H1 (cell line): ENCODE measurements around the gene COQ9. TPM values are rescaled to one million over a fixed set of nuclear protein-coding genes. Genes with fewer than 3 reads are reported as not detected.

Source experiments
- CTCF ChIA-PET: fragments of 300-600 bp; sonication (Branson Sonifier 250); formaldehyde crosslinking; loops from one replicate; lab custom pipeline; 2021; ENCODE audit not compliant: partially characterized antibody; lab: Charles Lee
- POLR2A ChIA-PET: fragments of 300-600 bp; sonication (Branson Sonifier 250); formaldehyde crosslinking; loops from one replicate; lab custom pipeline; 2021; ENCODE audit warnings: inconsistent platforms; ENCODE audit not compliant: partially characterized antibody; lab: Charles Lee
- DNase-seq, 2 experiments: peaks; one replicate each; pipeline versions ENCODE4 v3.0.0 to v3.0.0-alpha.2; 2010 to 2022; ENCODE audit warnings: low spot score in 2 of 2, low read depth in 1 of 2, mixed read lengths in 1 of 2
- FAIRE-seq: peaks from 2 replicates; lab custom pipeline; 2011; peaks lifted over from hg19 to GRCh38; lab: Jason Lieb, UNC
- H2AFZ ChIP-seq: 2 replicates; pipeline ENCODE4 v1.8.1; 2012; ENCODE audit warnings: low read length, inconsistent platforms
- H2AK5ac ChIP-seq: 2 replicates; pipeline ENCODE4 v1.6.1; 2013; ENCODE audit warnings: low read depth, low read length
- H2BK120ac ChIP-seq: replicated peaks from 2 replicates; pipeline ENCODE3; 2013; ENCODE audit warnings: low read depth, low read length, inconsistent platforms
- H2BK12ac ChIP-seq: 2 replicates; pipeline ENCODE4 v1.6.1; 2013; ENCODE audit warnings: low read depth, low read length
- H2BK15ac ChIP-seq: 2 replicates; pipeline ENCODE4 v1.6.1; 2013; ENCODE audit warnings: low read length
- H2BK20ac ChIP-seq: 2 replicates; pipeline ENCODE4 v1.6.1; 2013; ENCODE audit warnings: low read length
- H2BK5ac ChIP-seq: 2 replicates; pipeline ENCODE4 v1.6.1; 2013; ENCODE audit warnings: low read depth, low read length
- H3K14ac ChIP-seq: 2 replicates; pipeline ENCODE4 v1.6.1; 2013; ENCODE audit warnings: inconsistent platforms; ENCODE audit not compliant: insufficient read length
- H3K18ac ChIP-seq: 2 replicates; pipeline ENCODE4 v1.6.1; 2013; ENCODE audit warnings: low read length; ENCODE audit errors: extremely low read depth
- H3K23ac ChIP-seq: 2 replicates; pipeline ENCODE4 v1.6.1; 2013; ENCODE audit warnings: inconsistent platforms; ENCODE audit not compliant: insufficient read length
- H3K23me2 ChIP-seq: 2 replicates; pipeline ENCODE4 v1.6.1; 2013; ENCODE audit warnings: low read depth, low read length
- H3K27ac ChIP-seq: 2 replicates; pipeline ENCODE4 v1.6.1; 2011; ENCODE audit warnings: low read depth, low read length, inconsistent platforms
- H3K27me3 ChIP-seq, 4 experiments: replicated peaks in 1 of 4; 1 replicate in 1 of 4; 2 replicates in 3 of 4; pipeline versions ENCODE4 v1.6.1 to v1.8.1; 2011 to 2013; ENCODE audit warnings: low read length in 3 of 4, mild to moderate bottlenecking in 3 of 4, inconsistent platforms in 2 of 4, mixed read lengths in 2 of 4, moderate library complexity in 1 of 4; ENCODE audit not compliant: control insufficient read depth in 3 of 4, insufficient read depth in 3 of 4; ENCODE audit errors: extremely low read depth in 1 of 4
- H3K36me3 ChIP-seq, 4 experiments: 2 replicates each; pipeline versions ENCODE4 v1.6.1 to v1.8.1; 2011 to 2013; ENCODE audit warnings: mild to moderate bottlenecking in 4 of 4, low read length in 3 of 4, moderate library complexity in 2 of 4, control low read depth in 1 of 4, inconsistent platforms in 1 of 4; ENCODE audit not compliant: insufficient read depth in 4 of 4, control insufficient read depth in 2 of 4
- H3K4ac ChIP-seq: replicated peaks from 2 replicates; pipeline ENCODE3; 2013; ENCODE audit warnings: low read length, low read depth, mixed read lengths, inconsistent platforms; ENCODE audit not compliant: insufficient read length
- H3K4me1 ChIP-seq, 4 experiments: replicated peaks in 1 of 4; 1 replicate in 1 of 4; 2 replicates in 3 of 4; pipeline versions ENCODE4 v1.6.1 to v1.8.1; 2011 to 2013; ENCODE audit warnings: low read length in 3 of 4, inconsistent platforms in 2 of 4, mixed read lengths in 1 of 4; ENCODE audit not compliant: insufficient read depth in 4 of 4, control insufficient read depth in 3 of 4
- H3K4me2 ChIP-seq, 2 experiments: 2 replicates each; pipeline versions ENCODE4 v1.6.1 to v1.8.1; 2011 to 2013; ENCODE audit warnings: low read depth in 2 of 2, low read length in 2 of 2, control low read depth in 1 of 2, inconsistent platforms in 1 of 2, mild to moderate bottlenecking in 1 of 2; ENCODE audit not compliant: insufficient read depth in 1 of 2
- H3K4me3 ChIP-seq, 4 experiments: fragments of 200-600, 300-600 bp in 1 of 4; sonication (generic), shearing (Covaris generic), sonication (Bioruptor Twin) in 1 of 4; 2 replicates each; pipeline versions ENCODE4 v1.5.1 to v1.8.1; 2011 to 2016; ENCODE audit warnings: low read length in 4 of 4, low read depth in 3 of 4, control low read depth in 2 of 4, inconsistent platforms in 2 of 4, mild to moderate bottlenecking in 2 of 4, mixed read lengths in 1 of 4, moderate library complexity in 1 of 4; ENCODE audit not compliant: insufficient read depth in 2 of 4; ENCODE audit errors: extremely low read depth in 1 of 4
- H3K56ac ChIP-seq: replicated peaks from 2 replicates; pipeline ENCODE3; 2013; ENCODE audit warnings: low read depth, mild to moderate bottlenecking, mixed read lengths, low read length, inconsistent platforms; ENCODE audit not compliant: insufficient read length
- H3K79me1 ChIP-seq: 2 replicates; pipeline ENCODE4 v1.6.1; 2013; ENCODE audit warnings: low read depth, low read length, control low read depth
- H3K79me2 ChIP-seq, 2 experiments: 2 replicates each; pipeline versions ENCODE4 v1.6.1 to v1.8.1; 2012 to 2013; ENCODE audit warnings: low read length in 2 of 2, mild to moderate bottlenecking in 2 of 2, inconsistent platforms in 1 of 2; ENCODE audit not compliant: insufficient read depth in 2 of 2, control insufficient read depth in 1 of 2
- H3K9ac ChIP-seq, 4 experiments: replicated peaks in 1 of 4; 1 replicate in 1 of 4; 2 replicates in 3 of 4; pipeline versions ENCODE4 v1.6.1 to v1.8.1; 2011 to 2013; ENCODE audit warnings: low read depth in 3 of 4, low read length in 3 of 4, control low read depth in 2 of 4, mild to moderate bottlenecking in 2 of 4, moderate library complexity in 2 of 4, inconsistent platforms in 1 of 4; ENCODE audit errors: extremely low read depth in 1 of 4
- H3K9me3 ChIP-seq, 2 experiments: 2 replicates each; pipeline versions ENCODE4 v1.6.1 to v1.8.1; 2012 to 2013; ENCODE audit warnings: mild to moderate bottlenecking in 2 of 2, moderate library complexity in 2 of 2, control low read depth in 1 of 2, inconsistent platforms in 1 of 2, low read depth in 1 of 2, low read length in 1 of 2, mixed read lengths in 1 of 2; ENCODE audit not compliant: insufficient read depth in 2 of 2
- H4K20me1 ChIP-seq, 2 experiments: replicated peaks in 1 of 2; 2 replicates each; pipeline versions ENCODE3 to v1.8.1; 2011 to 2013; ENCODE audit warnings: inconsistent platforms in 2 of 2, low read length in 2 of 2, mild to moderate bottlenecking in 1 of 2; ENCODE audit not compliant: insufficient read depth in 2 of 2, control insufficient read depth in 1 of 2
- H4K5ac ChIP-seq: 2 replicates; pipeline ENCODE4 v1.6.1; 2013; ENCODE audit warnings: low read length, low read depth, mixed read lengths, inconsistent platforms; ENCODE audit not compliant: insufficient read length
- H4K8ac ChIP-seq: 2 replicates; pipeline ENCODE4 v1.8.0; 2013; ENCODE audit warnings: mild to moderate bottlenecking, moderate library complexity, low read length, inconsistent platforms; ENCODE audit not compliant: insufficient read depth; ENCODE audit errors: extremely low read depth
- H4K91ac ChIP-seq: replicated peaks from 2 replicates; pipeline ENCODE3; 2013; ENCODE audit warnings: low read length, mixed read lengths, inconsistent platforms; ENCODE audit not compliant: insufficient read length
- FOSL1 ChIP-seq: IDR thresholded peaks from 2 replicates; pipeline ENCODE4 v1.6.1; 2011; ENCODE audit warnings: mild to moderate bottlenecking, low read depth, low read length, moderate library complexity; ENCODE audit not compliant: insufficient read depth
- TCF12 ChIP-seq: IDR thresholded peaks from 2 replicates; pipeline ENCODE4 v1.6.1; 2011; ENCODE audit warnings: low read depth, mild to moderate bottlenecking, low read length
- WGBS, 2 experiments: shearing (Covaris generic) in 1 of 2; methylation state at CpG; one replicate each; pipeline versions ENCODE4 v1.1.6 to v1.1.7; 2013 to 2015; ENCODE audit warnings: low lambda C conversion rate in 2 of 2, mixed read lengths in 2 of 2, inconsistent platforms in 1 of 2, low coverage in 1 of 2, missing lambda C conversion rate in 1 of 2; ENCODE audit not compliant: insufficient replicate concordance in 2 of 2, insufficient coverage in 1 of 2, insufficient read length in 1 of 2; ENCODE audit errors: extremely low coverage in 1 of 2, missing lambda C conversion rate in 1 of 2; 5-methylcytosine and 5-hydroxymethylcytosine counted together
- polyA plus RNA-seq, 7 experiments: library from polyadenylated mRNA; depleted of rRNA in 3 of 7; stranded (reverse) in 5 of 7; unstranded in 2 of 7; fragments of >200 nt in 5 of 7; fragments of 200-250 nt in 2 of 7; gene quantifications; 1 replicate in 5 of 7; 2 replicates in 1 of 7; 4 replicates in 1 of 7; pipeline versions ENCODE4 v1.2.1 to v1.2.3, GENCODE V29; 2011 to 2013; ENCODE audit warnings: missing spikeins in 2 of 7, mixed read lengths in 2 of 7
- total RNA-seq: library from RNA; stranded (reverse); fragmentation: NEBNext Ultra II Directional; extraction: Animal tissue kit (Norgen Biotek cat#: 25700); gene quantifications from 2 replicates; pipeline ENCODE4 v1.2.1, GENCODE V29; 2021

The COQ9 gene
- total and polyA plus RNA-seq, 2 of the 8 experiments (the other 6 are each of a cell fraction or from before 2014, with no cell fraction given), result 33.3 to 60.3 TPM

DNA sequence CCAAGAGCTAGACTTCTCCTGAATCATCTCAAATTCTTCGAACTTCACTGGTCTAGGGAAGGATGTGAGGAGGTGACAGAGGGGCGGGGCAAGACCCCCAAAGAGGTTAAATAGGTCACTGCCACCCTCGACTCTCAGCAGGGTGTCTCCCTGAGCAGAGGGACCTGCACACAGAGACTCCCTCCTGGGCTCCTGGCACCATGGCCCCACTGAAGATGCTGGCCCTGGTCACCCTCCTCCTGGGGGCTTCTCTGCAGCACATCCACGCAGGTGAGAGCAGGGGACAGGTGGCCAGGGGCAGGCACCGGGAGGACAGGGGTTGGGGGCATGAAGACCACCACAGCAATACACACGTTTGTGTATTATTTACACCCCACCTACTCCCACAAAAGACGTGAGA is 33.5 kb upstream of the COQ9 start:
- no peak overlapping the region for H4K8ac ChIP-seq
- H3K9me3 ChIP-seq, result no peaks in the 10 kb centered on the region
- H3K79me1 ChIP-seq, result no peaks in the 10 kb centered on the region
- H3K4me1 ChIP-seq, result peaks cover 0 to 12% (median 7%) of the 10 kb centered on the region in 4 experiments; a peak in 6 of 7 replicates
- no peak overlapping the region for H3K4me2 ChIP-seq
- H3K27me3 ChIP-seq, result no peaks in the 10 kb centered on the region
- no peak overlapping the region for H4K91ac ChIP-seq
- H2AFZ ChIP-seq, result no peak overlapping the region
- H3K9ac ChIP-seq, result no peak overlapping the region
- no peak overlapping the region for H2BK5ac ChIP-seq
- H3K23ac ChIP-seq, result no peak overlapping the region
- POLR2A ChIA-PET, result interaction anchor here (0.6 kb wide), 1 partner anchor 558 kb away, joined by 3 read pairs; no protein-coding TSS in a partner anchor
- no peak overlapping the region for H3K27ac ChIP-seq
- no peak overlapping the region for H3K4me3 ChIP-seq
- no peak overlapping the region for H4K5ac ChIP-seq
- H2BK120ac ChIP-seq, result no peak overlapping the region
- H3K23me2 ChIP-seq, result 0 out of 2 replicates have a peak, but pooled peaks cover 3% of the 10 kb centered on the region
- H3K4ac ChIP-seq, result no peak overlapping the region
- no peak for DNase-seq
- no peaks in the 10 kb centered on the region for H4K20me1 ChIP-seq
- no peak overlapping the region for H3K14ac ChIP-seq
- no peak overlapping the region for H2BK12ac ChIP-seq
- no peak overlapping the region for H3K18ac ChIP-seq
- WGBS, 2 experiments, result 82% methylated on average over 7 of the region's 7 CpGs; no CpG with 5 or more reads in 1 of the 2 experiments
- TF ChIP-seq TCF12, result no peak
- TF ChIP-seq FOSL1, result no peak
- CTCF ChIA-PET, result interaction anchor here (0.7 to 19.2 kb wide), 5 partner anchors 9 to 110 kb away, joined by 3 to 513 read pairs (median 3); partner anchors contain the start of gene CCL17
- no peak overlapping the region for H2BK20ac ChIP-seq
- H3K56ac ChIP-seq, result no peak overlapping the region
- no peak for FAIRE-seq
- H2AK5ac ChIP-seq, result no peak overlapping the region
- no peak overlapping the region for H2BK15ac ChIP-seq
- H3K79me2 ChIP-seq, result no peaks in the 10 kb centered on the region
- no peaks in the 10 kb centered on the region for H3K36me3 ChIP-seq
